ENCODE data around the gene RPL28. TPM values are rescaled to one million over a fixed set of nuclear protein-coding genes. Genes with fewer than 3 reads are reported as not detected.
A peak's percentile ranks its signal among the peaks of the same experiment; 100 is the strongest.

RPL28 gene
- total and polyA plus RNA-seq, 7 experiments from 2014 or later, result 740 to 3,799 (median 2,729) TPM

DNA sequence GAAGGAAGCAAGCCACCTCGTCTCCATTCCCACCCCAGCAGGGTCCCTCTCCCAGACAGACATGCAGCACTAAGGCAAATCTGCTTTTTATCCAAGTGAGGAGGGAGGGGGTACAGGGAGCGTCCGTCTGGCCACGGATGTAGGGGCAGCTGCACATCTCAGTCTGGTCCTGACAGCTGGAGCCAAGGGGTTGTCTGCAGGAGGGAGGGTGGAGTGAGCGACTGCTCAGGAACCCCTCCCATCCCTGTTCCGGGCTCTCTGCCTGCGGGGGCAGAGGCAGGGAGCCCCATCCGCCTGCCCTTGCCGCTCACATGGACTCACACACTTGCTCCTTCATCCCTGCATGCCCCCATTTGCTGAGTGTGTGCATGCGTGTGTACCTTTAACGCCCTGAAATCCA is 6.6 kb upstream of the RPL28 start:
- no peaks in the 10 kb centered on the region for H3K9me3 ChIP-seq (ENCODE audit: control insufficient read depth in 2 of 3, low read length in 3 of 3)
- no peak overlapping the region for H3K4me3 Mint-ChIP-seq
- no peak overlapping the region for H3K27ac Mint-ChIP-seq

DNA sequence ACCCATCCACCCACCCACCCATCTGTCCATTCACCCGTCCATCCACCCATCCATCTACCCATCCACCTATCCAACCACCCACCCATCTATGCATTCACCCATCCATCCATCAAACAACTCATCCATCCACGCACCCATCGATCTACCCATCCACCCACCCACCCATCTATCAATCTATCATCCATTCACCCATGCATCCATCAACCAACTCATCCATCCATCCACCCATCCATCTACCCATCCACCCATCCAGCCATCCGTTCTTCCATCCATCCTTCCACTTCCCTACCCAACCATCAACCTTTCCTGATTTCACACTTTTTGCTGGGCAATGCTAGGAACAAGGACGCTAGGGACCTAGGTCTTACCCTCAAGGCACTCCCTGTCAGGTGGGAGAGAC is 3.7 kb upstream of the RPL28 start:
- DNase-seq (no peak), ATAC-seq (no peak)
- peak overlapping the region in 9 of 10 donors; percentile 77 to 100 (median 90) for H3K4me3 Mint-ChIP-seq
- intact Hi-C loops (cut with micrococcal nuclease), result loop anchor here (10.0 kb wide), 3 partner anchors 203 to 1187 kb away; partner anchors contain the start of genes TSEN34 (in 1 of the 2) and ZNF579 (in 1 of the 2)
- peaks cover 0 to 8% (median 0%) of the 10 kb centered on the region in 11 donors for H3K9me3 Mint-ChIP-seq
- ChIA-PET CTCF (interaction anchor here (0.7 kb wide), 1 partner anchor 21 kb away, joined by 5 read pairs; no protein-coding TSS in a partner anchor), POLR2A (interaction anchor here (2.8 kb wide), 1 partner anchor 123 kb away, joined by 11 read pairs; the partner anchor contains the start of gene PPP6R1)
- peaks cover 0 to 10% (median 2%) of the 10 kb centered on the region in 3 experiments for H3K36me3 ChIP-seq (ENCODE audit: control insufficient read depth in 2 of 3, insufficient read depth in 3 of 3, low read length in 3 of 3)
- H3K27me3 ChIP-seq (ENCODE audit: control insufficient read depth in 2 of 2, insufficient read depth in 2 of 2, low read length in 2 of 2), result no peaks in the 10 kb centered on the region
- peaks cover 23 to 43% (median 33%) of the 10 kb centered on the region in 7 donors for H3K4me1 Mint-ChIP-seq
- peak overlapping the region in 5 of 9 donors; percentile 0 to 79 (median 56) for H3K27ac Mint-ChIP-seq
- H3K9me3 ChIP-seq (ENCODE audit: control insufficient read depth in 2 of 3, low read length in 3 of 3), result no peaks in the 10 kb centered on the region
- peaks cover 0 to 3% (median 0%) of the 10 kb centered on the region in 5 donors for H3K27me3 Mint-ChIP-seq
- peaks cover 7 to 25% (median 9%) of the 10 kb centered on the region in 5 donors for H3K36me3 Mint-ChIP-seq
- no peak overlapping the region for H3K27ac ChIP-seq (ENCODE audit: low read depth, low read length)
- H3K4me1 ChIP-seq (ENCODE audit: control insufficient read depth in 2 of 2, insufficient read depth in 2 of 2, low read length in 2 of 2), result peaks cover 26 to 28% of the 10 kb centered on the region in 2 donors
- no peak overlapping the region for H3K4me3 ChIP-seq (ENCODE audit: low read length)

More for the DNA sequence above, 6.6 kb upstream of the RPL28 start:
- intact Hi-C loops (cut with micrococcal nuclease), result no loop called here
- peaks cover 0 to 13% (median 3%) of the 10 kb centered on the region in 5 donors for H3K36me3 Mint-ChIP-seq
- Histone ChIP-seq H3K4me1 (ENCODE audit: control insufficient read depth in 2 of 2, insufficient read depth in 2 of 2, low read length in 2 of 2) (peaks cover 11 to 13% of the 10 kb centered on the region in 2 donors), H3K27me3 (ENCODE audit: control insufficient read depth in 2 of 2, insufficient read depth in 2 of 2, low read length in 2 of 2) (peaks cover 0 to 4% of the 10 kb centered on the region in 2 donors), H3K36me3 (ENCODE audit: control insufficient read depth in 2 of 3, insufficient read depth in 3 of 3, low read length in 3 of 3) (no peaks in the 10 kb centered on the region), H3K4me3 (ENCODE audit: low read length) (no peak overlapping the region), H3K27ac (ENCODE audit: low read depth, low read length) (no peak overlapping the region)
- DNase-seq, result no peak
- peaks cover 0 to 14% (median 3%) of the 10 kb centered on the region in 5 donors for H3K27me3 Mint-ChIP-seq
- ChIA-PET POLR2A (no interaction called here), CTCF (no interaction called here)
- no peak for ATAC-seq
- peaks cover 8 to 22% (median 12%) of the 10 kb centered on the region in 7 donors for H3K4me1 Mint-ChIP-seq
- peaks cover 0 to 6% (median 0%) of the 10 kb centered on the region in 11 donors for H3K9me3 Mint-ChIP-seq

DNA sequence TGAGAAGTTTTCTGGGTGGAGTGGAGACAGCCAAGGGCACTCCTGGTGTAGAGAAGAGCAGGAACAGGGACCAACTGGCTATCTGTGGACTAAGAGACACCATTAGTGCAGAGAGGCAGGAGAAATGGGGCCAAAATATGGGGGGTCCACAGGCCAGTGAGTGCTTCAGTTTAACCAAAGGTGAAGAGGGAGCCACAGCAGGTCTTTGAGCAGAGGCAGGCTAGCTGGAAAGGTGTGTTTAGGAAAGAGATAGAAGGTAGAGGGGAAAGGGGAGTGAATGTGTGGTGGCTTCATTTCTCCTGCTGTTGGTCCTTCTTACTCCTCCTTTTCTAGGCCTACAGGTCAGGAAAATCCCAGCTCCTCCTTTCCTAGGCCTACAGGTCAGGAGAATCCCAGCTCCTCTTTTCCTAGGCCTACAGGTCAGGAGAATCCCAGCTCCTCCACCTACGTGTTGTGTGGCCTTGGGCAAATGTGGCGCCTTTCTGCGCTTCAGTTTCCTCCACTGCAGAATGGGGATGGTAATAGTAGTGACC is 3.1 kb upstream of the RPL28 start:
- H3K4me3 ChIP-seq (ENCODE audit: low read length), result no peak overlapping the region
- ATAC-seq, result no peak
- H3K27me3 ChIP-seq (ENCODE audit: control insufficient read depth in 2 of 2, insufficient read depth in 2 of 2, low read length in 2 of 2), result no peaks in the 10 kb centered on the region
- H3K36me3 ChIP-seq (ENCODE audit: control insufficient read depth in 2 of 3, insufficient read depth in 3 of 3, low read length in 3 of 3), result peaks cover 0 to 16% (median 6%) of the 10 kb centered on the region in 3 experiments
- no peaks in the 10 kb centered on the region for H3K9me3 ChIP-seq (ENCODE audit: control insufficient read depth in 2 of 3, low read length in 3 of 3)
- Mint-ChIP-seq H3K27me3 (peaks cover 0 to 3% (median 0%) of the 10 kb centered on the region in 5 donors), H3K9me3 (peaks cover 0 to 8% (median 0%) of the 10 kb centered on the region in 11 donors), H3K4me1 (peaks cover 23 to 49% (median 39%) of the 10 kb centered on the region in 7 donors), H3K36me3 (peaks cover 7 to 31% (median 13%) of the 10 kb centered on the region in 5 donors), H3K27ac (peak overlapping the region in 8 of 9 donors; percentile 0 to 95 (median 66)), H3K4me3 (peak overlapping the region; percentile 78 to 100 (median 89))
- peaks cover 32 to 33% of the 10 kb centered on the region in 2 donors for H3K4me1 ChIP-seq (ENCODE audit: control insufficient read depth in 2 of 2, insufficient read depth in 2 of 2, low read length in 2 of 2)
- POLR2A ChIA-PET, result interaction anchor here (2.5 to 3.1 kb wide), 4 partner anchors 25 to 123 kb away, joined by 7 to 27 read pairs (median 16); partner anchors contain the start of genes HSPBP1, PPP6R1 and UBE2S
- CTCF ChIA-PET, result interaction anchor here (0.7 to 2.4 kb wide), 6 partner anchors 12 to 294 kb away, joined by 3 to 16 read pairs (median 4); no protein-coding TSS in a partner anchor
- no peak for DNase-seq
- intact Hi-C loops (cut with micrococcal nuclease), result loop anchor here (10.0 kb wide), 3 partner anchors 202 to 1188 kb away; partner anchors contain the start of genes TSEN34 (in 1 of the 2) and ZNF579 (in 1 of the 2)
- no peak overlapping the region for H3K27ac ChIP-seq (ENCODE audit: low read depth, low read length)

DNA sequence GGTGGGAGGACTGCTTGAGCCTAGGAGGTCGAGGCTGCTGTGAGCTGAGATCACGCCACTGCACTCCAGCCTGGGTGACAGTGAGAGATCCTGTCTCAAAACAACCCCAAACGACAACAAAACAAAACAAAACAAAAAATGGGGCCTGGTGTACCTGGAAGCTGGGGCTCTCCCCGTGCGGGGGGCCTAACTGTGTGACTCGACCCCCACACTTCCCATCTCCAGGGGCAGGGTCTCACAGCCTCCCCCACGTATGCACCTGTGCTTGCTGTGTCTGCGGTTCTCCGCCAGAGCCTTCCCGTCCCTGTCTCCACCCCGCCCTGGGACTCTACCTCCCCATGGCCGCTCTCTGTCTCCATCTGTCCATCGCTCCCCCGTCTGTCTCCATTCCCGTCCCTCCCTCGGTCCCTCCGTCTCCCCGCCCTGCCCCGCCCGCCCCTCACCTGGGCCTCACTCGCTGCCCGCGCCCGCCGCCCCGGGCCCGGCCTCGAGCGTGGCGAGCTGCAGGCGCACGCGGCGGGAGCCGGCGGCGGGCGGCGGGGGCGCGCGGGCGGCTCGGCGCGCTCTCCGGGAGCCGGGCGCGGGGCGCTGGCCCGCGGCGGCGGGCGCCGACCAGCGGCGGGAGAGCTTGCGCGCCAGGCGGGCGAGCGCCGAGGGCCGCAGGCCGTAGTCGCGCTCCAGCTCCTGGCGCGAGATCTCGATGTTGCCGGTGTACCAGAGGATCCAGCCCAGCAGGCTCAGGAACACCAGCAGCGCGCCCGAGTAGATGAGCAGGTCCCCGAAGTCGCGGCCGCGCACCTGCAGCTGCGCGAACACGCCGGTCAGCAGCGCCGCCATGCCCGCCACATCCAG is 2.2 kb upstream of the RPL28 start:
- Histone ChIP-seq H3K4me1 (ENCODE audit: control insufficient read depth in 2 of 2, insufficient read depth in 2 of 2, low read length in 2 of 2) (peaks cover 41 to 42% of the 10 kb centered on the region in 2 donors), H3K27ac (ENCODE audit: low read depth, low read length) (peak overlapping the region; percentile 91), H3K36me3 (ENCODE audit: control insufficient read depth in 2 of 3, insufficient read depth in 3 of 3, low read length in 3 of 3) (peaks cover 0 to 25% (median 11%) of the 10 kb centered on the region in 3 experiments), H3K9me3 (ENCODE audit: control insufficient read depth in 2 of 3, low read length in 3 of 3) (no peaks in the 10 kb centered on the region), H3K4me3 (ENCODE audit: low read length) (no peak overlapping the region), H3K27me3 (ENCODE audit: control insufficient read depth in 2 of 2, insufficient read depth in 2 of 2, low read length in 2 of 2) (no peaks in the 10 kb centered on the region)
- CTCF ChIA-PET, result interaction anchor here (0.6 to 2.4 kb wide), 9 partner anchors 11 to 294 kb away, joined by 3 to 16 read pairs (median 3); no protein-coding TSS in a partner anchor
- Mint-ChIP-seq H3K4me3 (peak overlapping the region; percentile 78 to 100 (median 89)), H3K27ac (peak overlapping the region; percentile 0 to 95 (median 82)), H3K36me3 (peaks cover 7 to 39% (median 14%) of the 10 kb centered on the region in 5 donors), H3K9me3 (peaks cover 0 to 8% (median 0%) of the 10 kb centered on the region in 11 donors), H3K4me1 (peaks cover 26 to 57% (median 48%) of the 10 kb centered on the region in 7 donors), H3K27me3 (peaks cover 0 to 3% (median 0%) of the 10 kb centered on the region in 5 donors)
- DNase-seq (peak; percentile 26 to 63 (median 41)), ATAC-seq (peak; percentile 2)
- POLR2A ChIA-PET, result interaction anchor here (0.7 to 3.1 kb wide), 20 partner anchors 10 to 271 kb away, joined by 3 to 27 read pairs (median 4); partner anchors contain the start of genes HSPBP1, ISOC2, KMT5C and PPP1R12C
- intact Hi-C loops (cut with micrococcal nuclease), result loop anchor here (2.0 to 10.0 kb wide), 4 partner anchors 201 to 1189 kb away; partner anchors contain the start of genes TSEN34 (in 1 of the 2), ZNF444 (in 1 of the 2) and ZNF579 (in 1 of the 2)

DNA sequence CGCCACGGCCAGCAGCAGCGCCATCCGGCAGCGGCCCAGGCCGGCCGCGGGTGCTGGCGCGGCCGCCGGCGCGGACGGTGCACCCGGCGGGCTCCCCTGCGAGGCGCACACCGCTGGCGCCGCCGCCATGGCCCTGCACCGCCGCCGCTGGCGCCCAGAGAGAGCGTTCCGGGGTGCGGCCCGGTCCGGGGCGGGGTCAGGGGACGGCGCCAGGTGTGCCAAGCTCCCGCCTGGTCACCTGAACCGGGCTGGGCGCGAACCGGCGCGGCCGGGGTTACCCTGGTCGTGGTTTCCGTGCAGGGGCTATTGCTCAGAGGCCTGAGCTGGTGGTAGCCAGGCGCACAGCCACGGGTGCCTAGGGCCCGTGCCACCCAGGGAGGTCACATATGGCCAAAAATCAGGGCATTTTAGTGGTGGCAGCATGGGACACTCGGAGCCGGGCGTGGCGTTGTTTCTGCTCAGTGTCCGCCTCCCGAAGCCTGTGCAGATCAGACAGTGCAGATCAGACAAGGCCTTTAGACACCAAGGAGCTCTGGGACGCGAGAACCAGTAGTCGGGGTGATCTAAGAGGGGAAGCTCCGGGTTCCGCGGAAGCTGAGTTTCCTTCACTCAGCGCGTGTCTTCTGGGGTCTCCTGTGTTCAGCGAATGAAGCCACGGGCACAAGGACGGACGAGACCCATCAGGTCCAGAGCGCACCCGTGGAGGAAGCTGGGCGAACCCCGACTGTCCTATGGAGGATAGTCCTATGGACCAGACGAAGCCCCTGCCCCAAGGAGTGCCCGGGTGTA is 1.4 kb upstream of the RPL28 start, which contains the start of gene TMEM238:
Gene TMEM238 (minus strand): TSS at position 162 of the 789 bp plus-strand sequence. CDS start 33 bp downstream, at position 129.
- intact Hi-C loops (cut with micrococcal nuclease), result loop anchor here (2.0 to 10.0 kb wide), 4 partner anchors 200 to 1190 kb away; partner anchors contain the start of genes TSEN34 (in 1 of the 2), ZNF444 (in 1 of the 2) and ZNF579 (in 1 of the 2)
- H3K4me3 ChIP-seq (ENCODE audit: low read length), result peak within 1 kb of the TSS; percentile 92

More for the DNA sequence above, 1.4 kb upstream of the RPL28 start, which contains the start of gene TMEM238:
- Histone ChIP-seq H3K4me1 (ENCODE audit: control insufficient read depth in 2 of 2, insufficient read depth in 2 of 2, low read length in 2 of 2) (peaks cover 45 to 46% of the 10 kb centered on the region in 2 donors), H3K9me3 (ENCODE audit: control insufficient read depth in 2 of 3, low read length in 3 of 3) (no peaks in the 10 kb centered on the region), H3K36me3 (ENCODE audit: control insufficient read depth in 2 of 3, insufficient read depth in 3 of 3, low read length in 3 of 3) (peaks cover 0 to 34% (median 11%) of the 10 kb centered on the region in 3 experiments), H3K27ac (ENCODE audit: low read depth, low read length) (peak within 1 kb of the TSS; percentile 91), H3K27me3 (ENCODE audit: control insufficient read depth in 2 of 2, insufficient read depth in 2 of 2, low read length in 2 of 2) (no peaks in the 10 kb centered on the region)
- ATAC-seq, result no peak
- H3K27ac Mint-ChIP-seq, result peak within 1 kb of the TSS; percentile 91 to 100 (median 99)
- DNase-seq, result peak in 8 of 9 donors; percentile 30 to 66 (median 43)
- H3K4me3 Mint-ChIP-seq, result peak within 1 kb of the TSS; percentile 94 to 100 (median 100)
- peaks cover 29 to 64% (median 56%) of the 10 kb centered on the region in 7 donors for H3K4me1 Mint-ChIP-seq
- CTCF ChIA-PET, result interaction anchor here (0.8 to 2.4 kb wide), 7 partner anchors 16 to 124 kb away, joined by 3 to 16 read pairs (median 4); partner anchors contain the start of gene KMT5C
- peaks cover 7 to 40% (median 14%) of the 10 kb centered on the region in 5 donors for H3K36me3 Mint-ChIP-seq
- peaks cover 0 to 3% (median 0%) of the 10 kb centered on the region in 5 donors for H3K27me3 Mint-ChIP-seq
- POLR2A ChIA-PET, result interaction anchor here (0.7 to 3.1 kb wide), 24 partner anchors 10 to 270 kb away, joined by 3 to 27 read pairs (median 4); partner anchors contain the start of genes HSPBP1, ISOC2, KMT5C and PPP1R12C
- H3K9me3 Mint-ChIP-seq, result peaks cover 0 to 8% (median 0%) of the 10 kb centered on the region in 11 donors
